HG02588 (cell line): ENCODE data around the gene CENPP.
A peak's percentile ranks its signal among the peaks of the same experiment; 100 is the strongest.

Experiments
- ATAC-seq: cut with Tn5 transposase; IDR thresholded peaks from one replicate; pipeline ENCODE4 v1.9.1; 2021; ENCODE audit warnings: mild to moderate bottlenecking, moderate library complexity; ENCODE audit not compliant: unreplicated experiment

CENPP gene

GRCh38 chr9:92325269-92325990, at the start of gene CENPP, which contains the start of gene NOL8:
CENPP (plus strand) TSS chr9:92325953.
NOL8 (minus strand) TSS chr9:92325350; CDS start chr9:92324161, 1,189 bp downstream.
- peak; percentile 92 for ATAC-seq

GRCh38 chr9:92276331-92277032, 49.3 kb upstream of the CENPP start:
- no peak for ATAC-seq

- no peak for ATAC-seq
Observed at GRCh38 chr9:92278110-92278509, 47.6 kb upstream of the CENPP start.

GRCh38 chr9:92279302-92279701, 46.5 kb upstream of the CENPP start:
- no peak for ATAC-seq

- ATAC-seq = no peak
Observed at GRCh38 chr9:92289708-92290390, 35.9 kb upstream of the CENPP start.

- ATAC-seq = no peak
Observed at GRCh38 chr9:92290785-92291429, 34.8 kb upstream of the CENPP start.

- ATAC-seq = no peak
Observed at GRCh38 chr9:92291577-92291976, 34.2 kb upstream of the CENPP start.

GRCh38 chr9:92292338-92293074, 33.2 kb upstream of the CENPP start:
- ATAC-seq = no peak

- no peak for ATAC-seq
Observed at GRCh38 chr9:92293075-92293354, 32.7 kb upstream of the CENPP start.

GRCh38 chr9:92293452-92294296, 32.1 kb upstream of the CENPP start, which contains the start of gene IARS1:
IARS1 (minus strand) TSS chr9:92293697; CDS start chr9:92289419, 4,278 bp downstream.
- ATAC-seq = peak; percentile 96

GRCh38 chr9:92294297-92294676, 31.5 kb upstream of the CENPP start:
- no peak for ATAC-seq

GRCh38 chr9:92295240-92295790, 30.4 kb upstream of the CENPP start:
- no peak for ATAC-seq

GRCh38 chr9:92295827-92296258, 29.9 kb upstream of the CENPP start:
- ATAC-seq = no peak

- ATAC-seq = no peak
Observed at GRCh38 chr9:92297611-92298010, 28.1 kb upstream of the CENPP start.

GRCh38 chr9:92298036-92298435, 27.7 kb upstream of the CENPP start:
- no peak for ATAC-seq

GRCh38 chr9:92299116-92299515, 26.6 kb upstream of the CENPP start:
- ATAC-seq = no peak

- no peak for ATAC-seq
Observed at GRCh38 chr9:92300936-92301335, 24.8 kb upstream of the CENPP start.

- ATAC-seq = no peak
Observed at GRCh38 chr9:92308893-92309292, 16.9 kb upstream of the CENPP start.

- ATAC-seq = no peak
Observed at GRCh38 chr9:92310562-92310961, 15.2 kb upstream of the CENPP start.
